ENCODE data around the gene AKR1D1.

DNA sequence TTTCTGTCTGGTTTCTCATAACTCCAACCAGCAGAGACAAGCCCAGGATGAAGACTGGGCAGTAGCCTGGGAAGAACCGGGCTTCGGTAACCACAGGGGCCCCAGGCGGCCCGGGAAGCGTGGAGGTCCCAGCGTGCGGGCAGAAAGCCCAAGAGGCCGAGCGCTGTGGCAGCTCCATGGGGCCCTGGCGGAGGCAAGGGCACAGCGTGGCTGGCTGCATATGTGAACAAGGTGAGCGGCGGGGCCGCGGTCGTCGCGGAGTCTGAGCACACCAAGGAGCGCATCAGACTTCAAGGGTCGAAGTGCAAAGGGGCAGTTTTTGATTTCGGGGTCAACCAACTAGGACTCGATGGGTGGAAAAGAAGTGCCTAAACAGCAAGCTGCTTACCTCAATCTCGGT is 45.9 kb downstream of the AKR1D1 start:
- TF ChIP-seq ZNF239 (tag by site-specific recombination; IDR thresholded peaks at IDR 0.05) (no peak), ZNF776 (tag by site-specific recombination; IDR thresholded peaks at IDR 0.05; ENCODE audit: borderline replicate concordance) (no peak), PBX3 (CRISPR knock-in tag; IDR thresholded peaks at IDR 0.05) (no peak), YY1 (tag by site-specific recombination; IDR thresholded peaks at IDR 0.05) (no peak), ZBTB1 (tag by site-specific recombination; IDR thresholded peaks at IDR 0.05) (no peak), GFI1B (tag by site-specific recombination; IDR thresholded peaks at IDR 0.05) (no peak), ZNF292 (tag by site-specific recombination; IDR thresholded peaks at IDR 0.05; ENCODE audit: borderline replicate concordance, low read depth) (no peak), ZNF510 (tag by site-specific recombination; IDR thresholded peaks at IDR 0.05; ENCODE audit: insufficient replicate concordance) (no peak)
- TF ChIP-seq, protein P1, sequence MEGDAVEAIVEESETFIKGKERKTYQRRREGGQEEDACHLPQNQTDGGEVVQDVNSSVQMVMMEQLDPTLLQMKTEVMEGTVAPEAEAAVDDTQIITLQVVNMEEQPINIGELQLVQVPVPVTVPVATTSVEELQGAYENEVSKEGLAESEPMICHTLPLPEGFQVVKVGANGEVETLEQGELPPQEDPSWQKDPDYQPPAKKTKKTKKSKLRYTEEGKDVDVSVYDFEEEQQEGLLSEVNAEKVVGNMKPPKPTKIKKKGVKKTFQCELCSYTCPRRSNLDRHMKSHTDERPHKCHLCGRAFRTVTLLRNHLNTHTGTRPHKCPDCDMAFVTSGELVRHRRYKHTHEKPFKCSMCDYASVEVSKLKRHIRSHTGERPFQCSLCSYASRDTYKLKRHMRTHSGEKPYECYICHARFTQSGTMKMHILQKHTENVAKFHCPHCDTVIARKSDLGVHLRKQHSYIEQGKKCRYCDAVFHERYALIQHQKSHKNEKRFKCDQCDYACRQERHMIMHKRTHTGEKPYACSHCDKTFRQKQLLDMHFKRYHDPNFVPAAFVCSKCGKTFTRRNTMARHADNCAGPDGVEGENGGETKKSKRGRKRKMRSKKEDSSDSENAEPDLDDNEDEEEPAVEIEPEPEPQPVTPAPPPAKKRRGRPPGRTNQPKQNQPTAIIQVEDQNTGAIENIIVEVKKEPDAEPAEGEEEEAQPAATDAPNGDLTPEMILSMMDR (tag by site-specific recombination; IDR thresholded peaks at IDR 0.05) = no peak

Data from HEK293 (cell line).